ENCODE data around the gene PTPRE.

DNA sequence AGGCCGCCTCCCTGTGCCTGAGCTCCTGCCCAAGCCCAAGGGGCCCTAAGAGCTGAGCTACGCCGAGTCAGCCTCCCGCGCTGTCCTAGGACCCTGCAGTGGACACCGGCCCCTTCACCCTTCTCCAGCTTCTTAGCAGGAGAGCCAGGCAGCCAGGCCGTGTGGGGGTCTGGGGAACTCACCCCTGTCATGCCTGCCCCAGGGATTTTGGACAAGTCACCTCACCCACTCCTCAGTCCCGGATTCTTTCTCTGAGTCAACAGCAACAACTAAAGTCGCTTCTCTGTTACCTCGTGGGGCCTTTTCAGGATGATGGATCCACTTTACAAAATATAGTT, 140.0 kb downstream of the PTPRE start:
- TF ChIP-seq, protein P1, sequence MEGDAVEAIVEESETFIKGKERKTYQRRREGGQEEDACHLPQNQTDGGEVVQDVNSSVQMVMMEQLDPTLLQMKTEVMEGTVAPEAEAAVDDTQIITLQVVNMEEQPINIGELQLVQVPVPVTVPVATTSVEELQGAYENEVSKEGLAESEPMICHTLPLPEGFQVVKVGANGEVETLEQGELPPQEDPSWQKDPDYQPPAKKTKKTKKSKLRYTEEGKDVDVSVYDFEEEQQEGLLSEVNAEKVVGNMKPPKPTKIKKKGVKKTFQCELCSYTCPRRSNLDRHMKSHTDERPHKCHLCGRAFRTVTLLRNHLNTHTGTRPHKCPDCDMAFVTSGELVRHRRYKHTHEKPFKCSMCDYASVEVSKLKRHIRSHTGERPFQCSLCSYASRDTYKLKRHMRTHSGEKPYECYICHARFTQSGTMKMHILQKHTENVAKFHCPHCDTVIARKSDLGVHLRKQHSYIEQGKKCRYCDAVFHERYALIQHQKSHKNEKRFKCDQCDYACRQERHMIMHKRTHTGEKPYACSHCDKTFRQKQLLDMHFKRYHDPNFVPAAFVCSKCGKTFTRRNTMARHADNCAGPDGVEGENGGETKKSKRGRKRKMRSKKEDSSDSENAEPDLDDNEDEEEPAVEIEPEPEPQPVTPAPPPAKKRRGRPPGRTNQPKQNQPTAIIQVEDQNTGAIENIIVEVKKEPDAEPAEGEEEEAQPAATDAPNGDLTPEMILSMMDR (conservative IDR thresholded peaks at IDR 0.05; ENCODE audit: low read depth, low read length) = no peak
- TF ChIP-seq EZH2 (IDR thresholded peaks at IDR 0.05; ENCODE audit: borderline replicate concordance, low read depth, low read length, poor library complexity, severe bottlenecking) = no peak

Measured in A673 (cell line).